Measurements from ENCODE around the gene AACS. TPM values are rescaled to one million over a fixed set of nuclear protein-coding genes. Genes with fewer than 3 reads are reported as not detected.
"Not testable (repeated sequence)": the region's sequence is repeated elsewhere in the genome, so short reads cannot be mapped to it uniquely, and the experiment has no call there.

AACS gene
- total and polyA plus RNA-seq, 10 donors: 5.1 to 18.9 (median 11.4) TPM

- intact Hi-C loops (cut with DNase I; ENCODE audit: low total_unique reads): no loop called here
Measured at GRCh38 chr12:125056306-125056705, 8.9 kb upstream of the AACS start.

GRCh38 chr12:125057708-125058107 lies 7.5 kb upstream of the AACS start:
- H3K27me3 ChIP-seq (replicated peaks in 1 of 7): no peaks in the 10 kb centered on the region
- peak; percentile 47 for DNase-seq
- H3K36me3 ChIP-seq: no peaks in the 10 kb centered on the region
- no peaks in the 10 kb centered on the region for H3K4me1 ChIP-seq
- 71 to 93% (median 79%) methylated on average over 5 of the region's 5 CpGs for WGBS, 5 donors
- H3K4me3 ChIP-seq: no peak overlapping the region
- peaks cover 0 to 12% (median 7%) of the 10 kb centered on the region in 8 donors for H3K9me3 ChIP-seq
- intact Hi-C loops (cut with DNase I; ENCODE audit: low total_unique reads): no loop called here
- no peak for TF ChIP-seq POLR2A (IDR thresholded peaks at IDR 0.05)
- TF ChIP-seq POLR2AphosphoS5 (IDR thresholded peaks at IDR 0.05): no peak
- TF ChIP-seq CTCF (IDR thresholded peaks at IDR 0.05 in 8 of 11, conservative IDR thresholded peaks at IDR 0.05 in 3 of 11): no peak
- no peak overlapping the region for H3K27ac ChIP-seq

More at GRCh38 chr12:125056306-125056705, 8.9 kb upstream of the AACS start:
- WGBS, 5 donors: 89 to 93% (median 92%) methylated on average over 14 of the region's 14 CpGs
- Histone ChIP-seq H3K4me1 (no peaks in the 10 kb centered on the region), H3K9me3 (peaks cover 0 to 7% (median 3%) of the 10 kb centered on the region in 8 donors), H3K27ac (no peak overlapping the region), H3K36me3 (no peaks in the 10 kb centered on the region), H3K27me3 (replicated peaks in 1 of 7) (no peaks in the 10 kb centered on the region), H3K4me3 (no peak overlapping the region)
- DNase-seq: peak; percentile 21
- no peak for TF ChIP-seq POLR2AphosphoS5 (IDR thresholded peaks at IDR 0.05)

- intact Hi-C loops (cut with DNase I; ENCODE audit: low total_unique reads): no loop called here
- Histone ChIP-seq H3K36me3 (no peaks in the 10 kb centered on the region), H3K4me1 (peaks cover 5 to 20% (median 17%) of the 10 kb centered on the region in 6 donors), H3K27me3 (replicated peaks in 1 of 7) (peaks cover 0 to 12% (median 0%) of the 10 kb centered on the region in 7 donors), H3K9me3 (peaks cover 0 to 12% (median 7%) of the 10 kb centered on the region in 8 donors), H3K27ac (no peak overlapping the region), H3K4me3 (no peak overlapping the region)
- no peak for DNase-seq
- 91 to 97% (median 96%) methylated on average over 3 of the region's 3 CpGs for WGBS, 5 donors
- TF ChIP-seq CTCF (IDR thresholded peaks at IDR 0.05 in 8 of 11, conservative IDR thresholded peaks at IDR 0.05 in 3 of 11) (no peak), POLR2AphosphoS5 (IDR thresholded peaks at IDR 0.05) (no peak), POLR2A (IDR thresholded peaks at IDR 0.05) (no peak)
Measured at GRCh38 chr12:125061229-125061628, 4.0 kb upstream of the AACS start.

GRCh38 chr12:125063522-125063921 lies 1.7 kb upstream of the AACS start:
- intact Hi-C loops (cut with DNase I; ENCODE audit: low total_unique reads); DNase-seq; H3K36me3 ChIP-seq; H3K4me3 ChIP-seq; H3K27ac ChIP-seq: not testable (repeated sequence)
- Histone ChIP-seq H3K4me1 (peaks cover 5 to 28% (median 21%) of the 10 kb centered on the region in 6 donors), H3K9me3 (peaks cover 0 to 12% (median 7%) of the 10 kb centered on the region in 8 donors), H3K27me3 (replicated peaks in 1 of 7) (peaks cover 0 to 12% (median 0%) of the 10 kb centered on the region in 7 donors)
- 76 to 94% (median 89%) methylated on average over 4 of the region's 4 CpGs for WGBS, 5 donors

- H3K27ac ChIP-seq: no peak overlapping the region
- WGBS, 5 donors: 50 to 61% (median 59%) methylated on average over 5 of the region's 5 CpGs
- DNase-seq: no peak
- no peak for TF ChIP-seq POLR2AphosphoS5 (IDR thresholded peaks at IDR 0.05)
- no peak for TF ChIP-seq POLR2A (IDR thresholded peaks at IDR 0.05)
- no peak for TF ChIP-seq CTCF (IDR thresholded peaks at IDR 0.05 in 8 of 11, conservative IDR thresholded peaks at IDR 0.05 in 3 of 11)
- H3K9me3 ChIP-seq: peaks cover 0 to 12% (median 7%) of the 10 kb centered on the region in 8 donors
- intact Hi-C loops (cut with DNase I; ENCODE audit: low total_unique reads): no loop called here
- peaks cover 0 to 12% (median 0%) of the 10 kb centered on the region in 7 donors for H3K27me3 ChIP-seq (replicated peaks in 1 of 7)
- H3K36me3 ChIP-seq: peaks cover 0 to 6% (median 0%) of the 10 kb centered on the region in 6 donors
- peaks cover 5 to 28% (median 21%) of the 10 kb centered on the region in 6 donors for H3K4me1 ChIP-seq
- H3K4me3 ChIP-seq: peak overlapping the region in 6 of 8 donors; percentile 57 to 84 (median 78)
Measured at GRCh38 chr12:125064492-125064891, 743 bp upstream of the AACS start.

Measured in spleen (tissue), 11 donors.